HG02884 (cell line): ENCODE results near the gene ZNF695.

Experiments
- ATAC-seq: cut with Tn5 transposase; IDR thresholded peaks from one replicate; pipeline ENCODE4 v1.9.1; 2021; ENCODE audit warnings: mild to moderate bottlenecking, moderate library complexity; ENCODE audit not compliant: unreplicated experiment

ZNF695 gene

DNA sequence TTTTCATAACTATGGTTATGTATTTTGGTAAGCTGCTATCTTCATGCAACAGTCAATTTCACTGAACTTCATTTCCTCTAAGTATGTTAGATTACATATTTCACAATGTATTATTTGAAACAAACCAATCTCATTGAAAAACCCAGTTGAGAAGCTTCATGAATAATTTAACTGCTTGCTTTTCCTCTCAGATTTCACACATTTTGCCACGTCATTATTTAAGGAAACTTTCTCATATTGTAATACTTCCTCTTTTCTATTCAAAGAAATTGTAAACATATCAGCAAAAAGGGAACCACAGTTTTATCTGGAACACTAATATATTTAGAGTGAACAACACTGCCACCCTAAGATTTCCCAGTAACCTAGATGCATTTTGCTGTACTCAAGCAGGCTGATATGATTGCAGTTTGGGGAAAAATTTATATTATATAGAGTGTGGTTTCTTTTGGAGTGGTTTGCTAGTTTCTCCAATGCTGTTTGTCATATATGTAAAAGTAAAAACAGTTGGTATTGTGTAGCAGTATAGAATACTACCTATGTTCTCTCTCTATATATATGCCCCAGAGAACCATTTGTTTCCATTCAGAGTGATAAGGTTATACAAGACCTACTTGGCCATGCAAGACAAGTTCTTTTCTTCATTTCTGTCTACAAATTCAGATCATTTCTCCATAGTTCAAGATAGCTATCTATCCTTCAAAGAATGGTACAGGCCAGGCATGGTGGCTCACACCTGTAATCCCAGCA lies 47.7 kb downstream of the ZNF695 start:
- peak; percentile 69 for ATAC-seq

DNA sequence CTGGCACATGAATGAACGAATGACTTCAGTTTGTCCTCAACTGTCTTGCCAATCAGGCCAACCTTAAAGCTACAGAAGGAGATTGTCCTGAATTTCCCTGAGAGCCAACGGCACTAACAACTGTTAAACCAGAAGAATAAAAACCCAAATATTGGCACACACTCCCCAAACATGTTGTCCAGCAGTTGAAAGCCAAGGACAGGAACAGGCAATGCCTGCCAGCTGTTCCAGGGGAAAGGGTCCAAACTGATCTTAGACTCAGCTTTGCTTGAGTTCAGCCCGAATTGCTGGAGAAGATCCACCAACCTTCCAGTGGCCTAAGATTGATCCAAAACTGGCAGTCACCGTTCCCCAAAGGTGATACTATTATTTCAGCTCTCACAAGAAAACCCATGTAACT lies 53.7 kb downstream of the ZNF695 start:
- ATAC-seq = no peak

DNA sequence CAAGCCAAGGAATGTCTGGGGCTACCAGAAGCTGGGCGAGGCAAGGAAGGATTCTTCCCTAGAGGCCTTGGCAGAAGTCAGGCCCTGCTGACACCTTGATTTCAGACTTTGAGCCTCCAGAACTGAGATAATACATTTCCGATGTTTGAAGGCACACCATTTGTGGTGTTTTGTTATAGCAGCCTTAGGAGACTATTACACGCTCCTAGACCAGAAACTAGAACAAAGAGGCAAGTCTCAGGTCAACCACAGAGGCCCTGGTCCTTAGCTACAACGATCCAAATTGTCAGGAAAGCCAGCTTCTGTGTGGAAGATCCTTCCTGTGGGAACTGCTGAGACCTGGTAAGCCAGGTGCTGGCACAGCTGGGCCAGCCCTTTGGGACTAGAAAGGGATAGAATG lies 56.4 kb downstream of the ZNF695 start:
- no peak for ATAC-seq

DNA sequence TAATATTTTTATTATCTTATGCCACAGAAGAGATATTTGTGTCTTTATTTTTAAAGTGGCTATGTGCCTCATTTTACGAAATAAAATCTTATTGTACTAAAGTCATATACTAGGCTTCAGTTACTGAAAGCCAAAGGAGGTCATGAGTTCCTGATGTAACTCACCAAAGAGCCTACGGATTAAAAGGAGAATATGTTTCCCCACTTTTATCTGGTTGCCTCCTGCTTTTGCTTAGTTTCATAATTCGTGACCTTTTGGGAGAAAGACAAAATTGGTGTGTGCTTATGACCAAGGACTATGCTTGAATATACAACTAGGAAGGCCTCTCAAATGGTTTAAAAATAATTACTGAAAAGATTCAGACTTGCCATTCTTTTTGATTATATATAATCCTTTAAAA lies 57.9 kb downstream of the ZNF695 start:
- no peak for ATAC-seq

DNA sequence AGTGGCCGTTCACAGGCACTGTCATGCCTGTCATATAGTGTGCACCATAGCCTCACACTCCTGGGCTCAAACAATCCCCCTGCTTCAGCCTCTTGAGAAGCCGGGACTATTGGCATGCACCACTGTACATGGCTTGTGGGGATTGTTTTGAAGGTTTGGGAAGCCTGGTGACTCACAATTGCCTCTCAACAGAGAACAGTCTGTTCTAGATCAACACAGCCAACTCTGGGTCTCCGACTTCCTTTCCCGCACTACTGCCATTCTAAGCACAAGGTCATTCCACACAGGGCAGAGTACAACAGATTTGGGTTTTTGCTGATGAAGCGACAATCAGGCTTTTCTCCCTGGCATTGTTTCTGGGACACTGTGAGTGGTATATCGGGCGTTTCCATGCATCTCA lies 60.6 kb downstream of the ZNF695 start:
- ATAC-seq = no peak

DNA sequence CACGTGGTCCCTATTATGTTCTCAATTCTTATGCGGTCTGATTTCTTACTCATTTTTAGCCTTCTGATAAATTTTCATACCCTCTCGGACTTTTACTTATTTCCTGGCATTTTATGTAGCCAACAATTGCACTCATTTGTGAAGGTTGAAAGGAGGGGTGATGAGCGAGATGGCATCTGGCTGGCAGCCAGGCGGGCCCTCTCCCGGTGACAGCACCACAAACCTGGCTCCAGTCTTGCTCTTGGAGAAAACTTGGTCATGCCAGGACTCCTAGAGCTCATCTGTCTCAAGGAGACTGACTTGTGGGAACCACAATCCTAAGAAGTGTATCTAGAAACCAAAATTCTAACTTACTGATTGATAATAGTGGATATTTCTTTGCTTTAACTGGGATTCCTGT lies 61.5 kb downstream of the ZNF695 start:
- no peak for ATAC-seq
